ENCODE results near the gene CHI3L2. TPM values are rescaled to one million over a fixed set of nuclear protein-coding genes. Genes with fewer than 3 reads are reported as not detected.
"Not testable (repeated sequence)": the region's sequence is repeated elsewhere in the genome, so short reads cannot be mapped to it uniquely, and the experiment has no call there.

CHI3L2 gene
- total RNA-seq, 4 donors from 2014 or later = 0.69 to 0.77 TPM; not detected in 2

GRCh38 chr1:111213412-111213811 lies 14.1 kb upstream of the CHI3L2 start:
- intact Hi-C loops (cut with DNase I; ENCODE audit: low total_unique reads) = no loop called here
- Histone ChIP-seq H3K4me1 (no peaks in the 10 kb centered on the region), H3K27me3 (no peaks in the 10 kb centered on the region), H3K27ac (no peak overlapping the region), H3K9me3 (no peaks in the 10 kb centered on the region), H3K4me3 (no peak overlapping the region), H3K36me3 (no peaks in the 10 kb centered on the region)
- no peak for DNase-seq
- no peak for TF ChIP-seq POLR2A (IDR thresholded peaks at IDR 0.05)
- TF ChIP-seq CTCF (IDR thresholded peaks at IDR 0.05) = no peak

GRCh38 chr1:111214074-111214801 lies 13.3 kb upstream of the CHI3L2 start:
- no peaks in the 10 kb centered on the region for H3K36me3 ChIP-seq
- H3K4me1 ChIP-seq = no peaks in the 10 kb centered on the region
- H3K27ac ChIP-seq = no peak overlapping the region
- H3K4me3 ChIP-seq = no peak overlapping the region
- no peaks in the 10 kb centered on the region for H3K9me3 ChIP-seq
- DNase-seq = no peak
- no peak for TF ChIP-seq POLR2A (IDR thresholded peaks at IDR 0.05)
- no peak for TF ChIP-seq CTCF (IDR thresholded peaks at IDR 0.05)
- intact Hi-C loops (cut with DNase I; ENCODE audit: low total_unique reads) = no loop called here
- H3K27me3 ChIP-seq = no peaks in the 10 kb centered on the region

GRCh38 chr1:111214884-111215283 lies 12.6 kb upstream of the CHI3L2 start:
- intact Hi-C loops (cut with DNase I; ENCODE audit: low total_unique reads) = no loop called here
- H3K9me3 ChIP-seq = no peaks in the 10 kb centered on the region
- H3K4me3 ChIP-seq = no peak overlapping the region
- no peaks in the 10 kb centered on the region for H3K27me3 ChIP-seq
- H3K27ac ChIP-seq = no peak overlapping the region
- no peaks in the 10 kb centered on the region for H3K4me1 ChIP-seq
- TF ChIP-seq POLR2A (IDR thresholded peaks at IDR 0.05) = no peak
- TF ChIP-seq CTCF (IDR thresholded peaks at IDR 0.05) = no peak
- no peaks in the 10 kb centered on the region for H3K36me3 ChIP-seq
- DNase-seq = no peak

- H3K9me3 ChIP-seq; H3K36me3 ChIP-seq; DNase-seq; H3K4me3 ChIP-seq; H3K4me1 ChIP-seq; H3K27ac ChIP-seq; intact Hi-C loops (cut with DNase I; ENCODE audit: low total_unique reads); H3K27me3 ChIP-seq: not testable (repeated sequence)
Observed at GRCh38 chr1:111215285-111215684, 12.2 kb upstream of the CHI3L2 start.

GRCh38 chr1:111216751-111217150 lies 10.8 kb upstream of the CHI3L2 start:
- TF ChIP-seq POLR2A (IDR thresholded peaks at IDR 0.05) = no peak
- TF ChIP-seq CTCF (IDR thresholded peaks at IDR 0.05) = no peak
- no peak overlapping the region for H3K27ac ChIP-seq
- intact Hi-C loops (cut with DNase I; ENCODE audit: low total_unique reads) = no loop called here

More at GRCh38 chr1:111216751-111217150, 10.8 kb upstream of the CHI3L2 start:
- Histone ChIP-seq H3K4me1 (no peaks in the 10 kb centered on the region), H3K36me3 (no peaks in the 10 kb centered on the region), H3K27me3 (no peaks in the 10 kb centered on the region), H3K4me3 (no peak overlapping the region), H3K9me3 (no peaks in the 10 kb centered on the region)
- DNase-seq = no peak
